Measurements from ENCODE around the gene WWP2. TPM values are rescaled to one million over a fixed set of nuclear protein-coding genes. Genes with fewer than 3 reads are reported as not detected.

Gene WWP2
- total and polyA plus RNA-seq, 2 experiments from 2014 or later, result 19.9 to 23.1 TPM

DNA sequence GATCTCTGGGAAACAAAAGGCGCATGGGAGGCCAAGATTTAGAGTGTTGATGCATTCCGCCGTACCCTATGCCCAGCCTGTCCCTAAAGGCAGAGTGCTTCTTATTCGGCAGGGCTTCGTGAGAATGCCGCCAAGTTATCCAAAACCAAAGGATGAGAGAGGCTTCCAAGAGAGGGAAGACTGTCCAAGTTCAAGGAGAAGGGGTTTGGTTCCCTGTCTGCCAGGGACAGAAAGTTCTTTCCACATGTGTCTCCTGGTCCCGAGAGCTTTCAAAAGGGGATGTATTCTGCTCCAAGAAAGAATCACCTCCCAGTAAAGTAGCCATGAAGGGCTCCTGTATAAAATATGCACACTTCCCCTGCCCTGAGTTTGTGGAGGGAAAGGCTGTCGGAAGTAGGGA is 146.9 kb downstream of the WWP2 start:
- Histone ChIP-seq H3K9me2 (replicated peaks; ENCODE audit: insufficient read depth) (no peaks in the 10 kb centered on the region), H3K9me3 (ENCODE audit: low read depth) (no peaks in the 10 kb centered on the region), H3K79me2 (no peaks in the 10 kb centered on the region), H3K36me3 (replicated peaks; ENCODE audit: insufficient read depth, low read depth) (no peaks in the 10 kb centered on the region), H4K20me1 (ENCODE audit: insufficient read depth, poor library complexity, severe bottlenecking) (no peaks in the 10 kb centered on the region), H3K27ac (no peak overlapping the region), H3K4me1 (ENCODE audit: insufficient read depth) (no peaks in the 10 kb centered on the region), H3K27me3 (no peaks in the 10 kb centered on the region), H2AFZ (no peak overlapping the region), H3K4me2 (no peak overlapping the region), H3K4me3 (no peak overlapping the region)
- WGBS (ENCODE audit: low lambda C conversion rate, missing lambda C conversion rate), result 92% methylated on average over 8 of the region's 8 CpGs
- TF ChIP-seq EZH2phosphoT487 (IDR thresholded peaks at IDR 0.05; ENCODE audit: low read depth, severe bottlenecking, unreplicated experiment), result no peak
- no peak for TF ChIP-seq CTCF (IDR thresholded peaks at IDR 0.05; ENCODE audit: poor library complexity)
- no peak for TF ChIP-seq EZH2 (IDR thresholded peaks at IDR 0.05; ENCODE audit: borderline replicate concordance)
- DNase-seq (ENCODE audit: low spot score), result no peak

- no peak for DNase-seq (ENCODE audit: low spot score)
- H3K79me2 ChIP-seq, result no peaks in the 10 kb centered on the region
- H3K4me3 ChIP-seq, result no peak overlapping the region
- no peak overlapping the region for H2AFZ ChIP-seq
- H3K9me3 ChIP-seq (ENCODE audit: low read depth), result no peaks in the 10 kb centered on the region
- H3K4me2 ChIP-seq, result no peak overlapping the region
- no peaks in the 10 kb centered on the region for H3K27me3 ChIP-seq
- no peaks in the 10 kb centered on the region for H4K20me1 ChIP-seq (ENCODE audit: insufficient read depth, poor library complexity, severe bottlenecking)
- TF ChIP-seq EZH2phosphoT487 (IDR thresholded peaks at IDR 0.05; ENCODE audit: low read depth, severe bottlenecking, unreplicated experiment), result no peak
- no peaks in the 10 kb centered on the region for H3K4me1 ChIP-seq (ENCODE audit: insufficient read depth)
- H3K9me2 ChIP-seq (replicated peaks; ENCODE audit: insufficient read depth), result no peaks in the 10 kb centered on the region
- H3K27ac ChIP-seq, result no peak overlapping the region
- no peaks in the 10 kb centered on the region for H3K36me3 ChIP-seq (replicated peaks; ENCODE audit: insufficient read depth, low read depth)
- WGBS (ENCODE audit: low lambda C conversion rate, missing lambda C conversion rate), result 95% methylated on average over 7 of the region's 7 CpGs
Measured at GRCh38 chr16:69909760-69910159, 147.6 kb downstream of the WWP2 start.

- no peaks in the 10 kb centered on the region for H3K36me3 ChIP-seq (replicated peaks; ENCODE audit: insufficient read depth, low read depth)
- 78% methylated on average over 3 of the region's 3 CpGs for WGBS (ENCODE audit: low lambda C conversion rate, missing lambda C conversion rate)
- H3K4me3 ChIP-seq, result no peak overlapping the region
- H3K79me2 ChIP-seq, result no peaks in the 10 kb centered on the region
- no peak for TF ChIP-seq EZH2 (IDR thresholded peaks at IDR 0.05; ENCODE audit: borderline replicate concordance)
- no peak for TF ChIP-seq EZH2phosphoT487 (IDR thresholded peaks at IDR 0.05; ENCODE audit: low read depth, severe bottlenecking, unreplicated experiment)
- TF ChIP-seq CTCF (IDR thresholded peaks at IDR 0.05; ENCODE audit: poor library complexity), result no peak
- no peaks in the 10 kb centered on the region for H4K20me1 ChIP-seq (ENCODE audit: insufficient read depth, poor library complexity, severe bottlenecking)
- no peak overlapping the region for H3K27ac ChIP-seq
- H3K9me3 ChIP-seq (ENCODE audit: low read depth), result no peaks in the 10 kb centered on the region
- no peaks in the 10 kb centered on the region for H3K9me2 ChIP-seq (replicated peaks; ENCODE audit: insufficient read depth)
- no peaks in the 10 kb centered on the region for H3K4me1 ChIP-seq (ENCODE audit: insufficient read depth)
- H3K27me3 ChIP-seq, result no peaks in the 10 kb centered on the region
- no peak for DNase-seq (ENCODE audit: low spot score)
- no peak overlapping the region for H2AFZ ChIP-seq
- no peak overlapping the region for H3K4me2 ChIP-seq
Measured at GRCh38 chr16:69910964-69911363, 148.8 kb downstream of the WWP2 start.

DNA sequence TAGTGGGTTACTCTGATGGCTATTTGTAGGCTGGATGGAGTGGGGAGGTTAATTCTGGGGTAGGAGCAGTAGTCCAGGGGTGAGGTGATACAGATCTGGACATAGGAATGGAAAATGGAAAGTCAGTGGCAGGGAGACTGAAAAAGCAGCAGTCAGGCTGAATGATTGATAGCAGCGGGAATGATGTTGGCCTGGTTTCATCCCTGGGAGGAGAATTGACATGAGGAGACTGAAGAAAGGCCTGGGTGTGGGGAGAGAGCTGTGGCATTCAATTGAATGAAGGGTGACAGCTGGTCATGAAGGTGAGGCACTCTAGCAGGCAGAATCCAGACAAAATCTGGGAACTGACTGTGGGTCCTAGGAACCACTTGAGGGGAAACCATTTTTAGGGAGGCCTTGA is 154.3 kb downstream of the WWP2 start:
- H3K4me3 ChIP-seq, result no peak overlapping the region
- DNase-seq (ENCODE audit: low spot score), result no peak
- TF ChIP-seq EZH2 (IDR thresholded peaks at IDR 0.05; ENCODE audit: borderline replicate concordance) (no peak), EZH2phosphoT487 (IDR thresholded peaks at IDR 0.05; ENCODE audit: low read depth, severe bottlenecking, unreplicated experiment) (no peak), CTCF (IDR thresholded peaks at IDR 0.05; ENCODE audit: poor library complexity) (no peak)
- no peaks in the 10 kb centered on the region for H3K79me2 ChIP-seq
- no peaks in the 10 kb centered on the region for H4K20me1 ChIP-seq (ENCODE audit: insufficient read depth, poor library complexity, severe bottlenecking)
- no peaks in the 10 kb centered on the region for H3K36me3 ChIP-seq (replicated peaks; ENCODE audit: insufficient read depth, low read depth)
- H3K27ac ChIP-seq, result no peak overlapping the region
- H3K4me2 ChIP-seq, result no peak overlapping the region
- no peaks in the 10 kb centered on the region for H3K9me3 ChIP-seq (ENCODE audit: low read depth)
- H3K9me2 ChIP-seq (replicated peaks; ENCODE audit: insufficient read depth), result no peaks in the 10 kb centered on the region
- H2AFZ ChIP-seq, result no peak overlapping the region
- peaks cover 16% of the 10 kb centered on the region for H3K4me1 ChIP-seq (ENCODE audit: insufficient read depth)
- WGBS (ENCODE audit: low lambda C conversion rate, missing lambda C conversion rate), result 100% methylated on average over 1 of the region's 1 CpG
- no peaks in the 10 kb centered on the region for H3K27me3 ChIP-seq
